Stimulated activated CD4-positive, alpha-beta T cell treated with anti-CD3 and anti-CD28 coated beads, Interleukin-15, amount 100 ng/mL, for 24 hours (primary cell): ENCODE measurements around the gene HTRA2.

ENCODE experiments used
- DNase-seq: peaks from one replicate; pipeline ENCODE4 v3.0.0-alpha.2; 2020

Gene HTRA2

GRCh38 chr2:74566076-74566753 lies 36.5 kb downstream of the HTRA2 start:
- DNase-seq = no peak

GRCh38 chr2:74566754-74567085 lies 37.0 kb downstream of the HTRA2 start:
- DNase-seq = no peak

GRCh38 chr2:74567881-74568280 lies 38.1 kb downstream of the HTRA2 start:
- no peak for DNase-seq

- no peak for DNase-seq
These were observed 40.0 kb downstream of the HTRA2 start for GRCh38 chr2:74569686-74570085.

- DNase-seq = peak; percentile 45
These were observed 41.3 kb downstream of the HTRA2 start for GRCh38 chr2:74571058-74571457.

- DNase-seq = no peak
These were observed 42.6 kb downstream of the HTRA2 start for GRCh38 chr2:74572178-74572925.

GRCh38 chr2:74573747-74574562 lies 44.2 kb downstream of the HTRA2 start:
- DNase-seq = no peak

- DNase-seq = no peak
These were observed 45.6 kb downstream of the HTRA2 start for GRCh38 chr2:74575320-74575719.

- DNase-seq = no peak
These were observed 46.6 kb downstream of the HTRA2 start for GRCh38 chr2:74576211-74576862.

- no peak for DNase-seq
These were observed 47.1 kb downstream of the HTRA2 start for GRCh38 chr2:74576863-74577229.

- DNase-seq = no peak
These were observed 47.7 kb downstream of the HTRA2 start for GRCh38 chr2:74577448-74577847.

- no peak for DNase-seq
These were observed 48.7 kb downstream of the HTRA2 start for GRCh38 chr2:74578408-74578807.

- no peak for DNase-seq
These were observed 51.7 kb downstream of the HTRA2 start for GRCh38 chr2:74581463-74581862.

- DNase-seq = no peak
These were observed 52.5 kb downstream of the HTRA2 start for GRCh38 chr2:74582184-74582583.
